ENCODE measurements around the gene PHETA1. TPM values are rescaled to one million over a fixed set of nuclear protein-coding genes. Genes with fewer than 3 reads are reported as not detected.
A peak's percentile ranks its signal among the peaks of the same experiment; 100 is the strongest.

PHETA1 gene
- polyA plus RNA-seq, 1 donor from 2014 or later, result 25.4 TPM

- Histone ChIP-seq H3K4me3 (ENCODE audit: low read length) (no peak overlapping the region), H3K9ac (ENCODE audit: low read length) (no peak overlapping the region), H3K9me3 (ENCODE audit: low read length) (no peaks in the 10 kb centered on the region), H3F3A (ENCODE audit: insufficient read depth, low read length, poor library complexity, severe bottlenecking) (no peaks in the 10 kb centered on the region), H3K4me2 (ENCODE audit: low read length) (no peak overlapping the region), H4K20me1 (ENCODE audit: insufficient read depth) (no peaks in the 10 kb centered on the region), H3K79me2 (replicated peaks; ENCODE audit: insufficient read depth, low read length) (no peaks in the 10 kb centered on the region), H3K27ac (ENCODE audit: low read length) (no peak overlapping the region), H3K9me2 (ENCODE audit: insufficient read depth, low read length) (no peaks in the 10 kb centered on the region), H3K27me3 (ENCODE audit: insufficient read depth, low read depth, low read length) (no peaks in the 10 kb centered on the region), H2AFZ (ENCODE audit: low read depth, low read length) (no peak overlapping the region), H3K36me3 (ENCODE audit: insufficient read depth, low read length) (no peaks in the 10 kb centered on the region)
- TF ChIP-seq RAD21 (conservative IDR thresholded peaks at IDR 0.05), result peak; percentile 47
- TF ChIP-seq SMC3 (conservative IDR thresholded peaks at IDR 0.05; ENCODE audit: poor library complexity), result peak; percentile 64
- TF ChIP-seq EP300 (conservative IDR thresholded peaks at IDR 0.05; ENCODE audit: poor library complexity, severe bottlenecking), result no peak
- peak; percentile 60 for TF ChIP-seq CTCF (IDR thresholded peaks at IDR 0.05; ENCODE audit: poor library complexity, severe bottlenecking)
These were observed 37.8 kb downstream of the PHETA1 start for GRCh38 chr12:111330800-111331752.

- no peak overlapping the region for H3K9ac ChIP-seq (ENCODE audit: low read length)
- H3F3A ChIP-seq (ENCODE audit: insufficient read depth, low read length, poor library complexity, severe bottlenecking), result no peaks in the 10 kb centered on the region
- TF ChIP-seq TAF1 (IDR thresholded peaks at IDR 0.05; ENCODE audit: low read depth) (no peak), POLR2AphosphoS5 (IDR thresholded peaks at IDR 0.05) (no peak), SMC3 (conservative IDR thresholded peaks at IDR 0.05; ENCODE audit: poor library complexity) (no peak), EZH2 (IDR thresholded peaks at IDR 0.05; ENCODE audit: borderline replicate concordance, insufficient read depth, low read length, poor library complexity, severe bottlenecking) (no peak), EP300 (conservative IDR thresholded peaks at IDR 0.05; ENCODE audit: poor library complexity, severe bottlenecking) (no peak), CTCF (IDR thresholded peaks at IDR 0.05; ENCODE audit: poor library complexity, severe bottlenecking) (no peak), MXI1 (conservative IDR thresholded peaks at IDR 0.05; ENCODE audit: poor library complexity, severe bottlenecking) (no peak), RAD21 (conservative IDR thresholded peaks at IDR 0.05) (no peak), REST (IDR thresholded peaks at IDR 0.05; ENCODE audit: borderline replicate concordance) (no peak)
- H4K20me1 ChIP-seq (ENCODE audit: insufficient read depth), result no peaks in the 10 kb centered on the region
- H3K36me3 ChIP-seq (ENCODE audit: insufficient read depth, low read length), result no peaks in the 10 kb centered on the region
- no peaks in the 10 kb centered on the region for H3K79me2 ChIP-seq (replicated peaks; ENCODE audit: insufficient read depth, low read length)
- H3K4me3 ChIP-seq (ENCODE audit: low read length), result no peak overlapping the region
- H3K27me3 ChIP-seq (ENCODE audit: insufficient read depth, low read depth, low read length), result no peaks in the 10 kb centered on the region
- H2AFZ ChIP-seq (ENCODE audit: low read depth, low read length), result no peak overlapping the region
- H3K27ac ChIP-seq (ENCODE audit: low read length), result no peak overlapping the region
- H3K4me2 ChIP-seq (ENCODE audit: low read length), result no peak overlapping the region
- H3K9me3 ChIP-seq (ENCODE audit: low read length), result no peaks in the 10 kb centered on the region
- H3K9me2 ChIP-seq (ENCODE audit: insufficient read depth, low read length), result no peaks in the 10 kb centered on the region
These were observed 40.8 kb downstream of the PHETA1 start for GRCh38 chr12:111328138-111328537.
